ENCODE data around the gene COMMD10. TPM values are rescaled to one million over a fixed set of nuclear protein-coding genes. Genes with fewer than 3 reads are reported as not detected.

Gene COMMD10
- total and polyA plus RNA-seq, 12 donors = 16.8 to 42.8 (median 35.4) TPM

- TF ChIP-seq CTCF (IDR thresholded peaks at IDR 0.05) = no peak
- Histone ChIP-seq H3K27me3 (no peaks in the 10 kb centered on the region), H3K4me3 (no peak overlapping the region), H3K36me3 (no peaks in the 10 kb centered on the region), H3K4me1 (no peaks in the 10 kb centered on the region), H3K27ac (no peak overlapping the region), H3K9me3 (peaks cover 0 to 24% (median 4%) of the 10 kb centered on the region in 11 donors)
- 96 to 97% methylated on average over 3 of the region's 3 CpGs for WGBS, 2 donors
- ATAC-seq (no peak), DNase-seq (no peak)
- intact Hi-C loops (cut with DNase I) = no loop called here
Measured at GRCh38 chr5:116248432-116248831, 163.6 kb downstream of the COMMD10 start.

GRCh38 chr5:116249648-116250047, 164.8 kb downstream of the COMMD10 start:
- ATAC-seq = no peak
- no peak for TF ChIP-seq CTCF (IDR thresholded peaks at IDR 0.05)

GRCh38 chr5:116256717-116257116, 171.9 kb downstream of the COMMD10 start:
- 26 to 58% methylated on average over 1 of the region's 1 CpG for WGBS, 2 donors
- H3K4me1 ChIP-seq = peaks cover 0 to 9% (median 0%) of the 10 kb centered on the region in 9 donors
- TF ChIP-seq CTCF (IDR thresholded peaks at IDR 0.05) = no peak
- ATAC-seq = peak in 2 of 8 donors; percentile 46 to 64
- DNase-seq = no peak
- no peak overlapping the region for H3K27ac ChIP-seq
- no peaks in the 10 kb centered on the region for H3K27me3 ChIP-seq
- H3K9me3 ChIP-seq = peaks cover 0 to 29% (median 0%) of the 10 kb centered on the region in 11 donors
- no peak overlapping the region for H3K4me3 ChIP-seq
- H3K36me3 ChIP-seq = no peaks in the 10 kb centered on the region
- intact Hi-C loops (cut with DNase I) = no loop called here

More at GRCh38 chr5:116249648-116250047, 164.8 kb downstream of the COMMD10 start:
- intact Hi-C loops (cut with DNase I) = no loop called here
- Histone ChIP-seq H3K36me3 (no peaks in the 10 kb centered on the region), H3K4me1 (no peaks in the 10 kb centered on the region), H3K9me3 (peaks cover 0 to 31% (median 4%) of the 10 kb centered on the region in 11 donors), H3K27me3 (no peaks in the 10 kb centered on the region), H3K4me3 (no peak overlapping the region), H3K27ac (no peak overlapping the region)
- DNase-seq = no peak

- H3K4me3 ChIP-seq = no peak overlapping the region
- ATAC-seq = no peak
- DNase-seq = no peak
Measured at GRCh38 chr5:116265471-116265870, 180.6 kb downstream of the COMMD10 start.

More at GRCh38 chr5:116265471-116265870, 180.6 kb downstream of the COMMD10 start:
- H3K36me3 ChIP-seq = peaks cover 0 to 10% (median 0%) of the 10 kb centered on the region in 9 donors
- no peak overlapping the region for H3K27ac ChIP-seq
- WGBS, 2 donors = 93 to 96% methylated on average over 3 of the region's 3 CpGs
- H3K4me1 ChIP-seq = no peaks in the 10 kb centered on the region
- no peaks in the 10 kb centered on the region for H3K9me3 ChIP-seq
- intact Hi-C loops (cut with DNase I) = no loop called here
- TF ChIP-seq CTCF (IDR thresholded peaks at IDR 0.05) = no peak
- no peaks in the 10 kb centered on the region for H3K27me3 ChIP-seq
